Retinal pigment epithelial cell (primary cell): Measurements from ENCODE around the gene ARHGAP31.

ENCODE experiments used
- DNase-seq: peaks from one replicate; pipeline ENCODE4 v3.0.0-alpha.2; 2010; ENCODE audit warnings: low read depth
- H3K4me3 ChIP-seq: 2 replicates; pipeline ENCODE4 v1.5.1; 2011; ENCODE audit warnings: mild to moderate bottlenecking, low read length, control low read depth, moderate library complexity
- CTCF ChIP-seq: conservative IDR thresholded peaks from 2 replicates; pipeline ENCODE4 v1.5.1; 2011; ENCODE audit warnings: low read depth, low read length, control low read depth, inconsistent platforms

ARHGAP31 gene

GRCh38 chr3:119357190-119357589, 63.0 kb downstream of the ARHGAP31 start:
- DNase-seq, result no peak
- TF ChIP-seq CTCF, result no peak
- no peak overlapping the region for H3K4me3 ChIP-seq

- no peak overlapping the region for H3K4me3 ChIP-seq
- DNase-seq, result no peak
- no peak for TF ChIP-seq CTCF
These were observed 65.5 kb downstream of the ARHGAP31 start for GRCh38 chr3:119359476-119360326.

GRCh38 chr3:119360736-119361462, 66.7 kb downstream of the ARHGAP31 start:
- no peak overlapping the region for H3K4me3 ChIP-seq
- no peak for TF ChIP-seq CTCF
- DNase-seq, result no peak

GRCh38 chr3:119362010-119362409, 67.8 kb downstream of the ARHGAP31 start:
- no peak for DNase-seq
- H3K4me3 ChIP-seq, result no peak overlapping the region
- no peak for TF ChIP-seq CTCF

GRCh38 chr3:119362940-119363725, 69.0 kb downstream of the ARHGAP31 start:
- H3K4me3 ChIP-seq, result no peak overlapping the region
- no peak for DNase-seq
- TF ChIP-seq CTCF, result no peak

GRCh38 chr3:119364401-119364800, 70.2 kb downstream of the ARHGAP31 start:
- no peak overlapping the region for H3K4me3 ChIP-seq
- no peak for TF ChIP-seq CTCF
- no peak for DNase-seq
